Bronchial epithelial cell (primary cell): ENCODE results near the gene CRYBA1. TPM values are rescaled to one million over a fixed set of nuclear protein-coding genes. Genes with fewer than 3 reads are reported as not detected.

ENCODE experiments used
- DNase-seq: peaks from one replicate; pipeline ENCODE4 v3.0.0-alpha.2; 2010; ENCODE audit warnings: low read depth
- FAIRE-seq: peaks from 2 replicates; lab custom pipeline; 2011; peaks lifted over from hg19 to GRCh38; lab: Jason Lieb, UNC
- H3K27me3 ChIP-seq: 2 replicates; pipeline ENCODE4 v1.5.1; 2011; ENCODE audit warnings: low read length; ENCODE audit not compliant: control insufficient read depth, insufficient read depth
- H3K36me3 ChIP-seq: 2 replicates; pipeline ENCODE4 v1.5.1; 2011; ENCODE audit warnings: low read length; ENCODE audit not compliant: control insufficient read depth, insufficient read depth
- H3K4me3 ChIP-seq: 2 replicates; pipeline ENCODE4 v1.5.1; 2011; ENCODE audit warnings: mild to moderate bottlenecking, low read depth, low read length, control low read depth
- total RNA-seq: library from RNA; depleted of rRNA; stranded (reverse); fragments of >200 nt; gene quantifications from 2 replicates; pipeline ENCODE4 v1.2.1, GENCODE V29; 2014
- TF ChIP-seq, protein P1 (sequence below): IDR thresholded peaks from 2 replicates; pipeline ENCODE4 v1.5.1; 2011; ENCODE audit warnings: mild to moderate bottlenecking, moderate library complexity, low read length, control low read depth, inconsistent platforms; ENCODE audit not compliant: insufficient read depth, severe bottlenecking

Gene CRYBA1
- total RNA-seq, 1 donor from 2014 or later: not detected

DNA sequence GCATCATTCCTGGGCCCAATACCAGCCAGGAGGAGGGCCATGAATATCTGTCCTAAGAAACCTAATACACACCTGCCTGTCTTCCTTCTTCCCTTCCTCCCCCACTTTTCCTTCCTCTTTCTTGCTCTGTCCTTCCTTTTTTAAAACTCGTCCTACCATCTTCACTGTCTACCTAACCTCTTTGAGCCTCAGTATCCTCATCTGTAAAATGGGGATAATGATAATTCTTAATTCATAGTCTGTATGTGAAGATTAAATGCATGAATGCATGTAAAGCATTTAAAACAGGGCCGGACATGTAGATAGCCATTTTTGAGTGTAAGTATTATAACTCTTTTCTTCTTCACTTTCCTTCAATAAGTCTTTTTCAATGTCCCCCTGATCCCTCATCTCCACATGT, 560 bp downstream of the CRYBA1 start:
- H3K27me3 ChIP-seq: no peaks in the 10 kb centered on the region
- no peaks in the 10 kb centered on the region for H3K36me3 ChIP-seq
- H3K4me3 ChIP-seq: no peak overlapping the region
- no peak for FAIRE-seq
- TF ChIP-seq, protein P1, sequence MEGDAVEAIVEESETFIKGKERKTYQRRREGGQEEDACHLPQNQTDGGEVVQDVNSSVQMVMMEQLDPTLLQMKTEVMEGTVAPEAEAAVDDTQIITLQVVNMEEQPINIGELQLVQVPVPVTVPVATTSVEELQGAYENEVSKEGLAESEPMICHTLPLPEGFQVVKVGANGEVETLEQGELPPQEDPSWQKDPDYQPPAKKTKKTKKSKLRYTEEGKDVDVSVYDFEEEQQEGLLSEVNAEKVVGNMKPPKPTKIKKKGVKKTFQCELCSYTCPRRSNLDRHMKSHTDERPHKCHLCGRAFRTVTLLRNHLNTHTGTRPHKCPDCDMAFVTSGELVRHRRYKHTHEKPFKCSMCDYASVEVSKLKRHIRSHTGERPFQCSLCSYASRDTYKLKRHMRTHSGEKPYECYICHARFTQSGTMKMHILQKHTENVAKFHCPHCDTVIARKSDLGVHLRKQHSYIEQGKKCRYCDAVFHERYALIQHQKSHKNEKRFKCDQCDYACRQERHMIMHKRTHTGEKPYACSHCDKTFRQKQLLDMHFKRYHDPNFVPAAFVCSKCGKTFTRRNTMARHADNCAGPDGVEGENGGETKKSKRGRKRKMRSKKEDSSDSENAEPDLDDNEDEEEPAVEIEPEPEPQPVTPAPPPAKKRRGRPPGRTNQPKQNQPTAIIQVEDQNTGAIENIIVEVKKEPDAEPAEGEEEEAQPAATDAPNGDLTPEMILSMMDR: no peak
- no peak for DNase-seq

DNA sequence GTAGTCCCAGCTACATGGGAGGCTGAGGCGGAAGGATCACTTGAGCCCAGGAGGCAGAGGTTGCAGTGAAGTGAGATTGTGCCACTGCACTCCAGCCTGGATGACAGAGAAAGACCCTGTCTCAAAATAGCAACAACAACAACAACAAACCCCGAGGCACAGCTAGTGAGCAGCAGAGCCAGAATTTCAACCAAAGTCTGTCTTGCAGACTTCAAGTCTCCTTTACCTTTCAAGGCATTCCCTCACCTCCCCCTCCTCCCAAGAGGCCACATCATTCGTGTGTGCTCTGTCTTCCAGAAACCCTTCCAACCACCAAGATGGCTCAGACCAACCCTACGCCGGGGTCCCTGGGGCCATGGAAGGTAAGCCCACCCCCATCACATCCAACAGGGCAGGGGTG, 2.2 kb downstream of the CRYBA1 start:
- no peaks in the 10 kb centered on the region for H3K36me3 ChIP-seq
- TF ChIP-seq, protein P1: no peak
- H3K27me3 ChIP-seq: no peaks in the 10 kb centered on the region
- H3K4me3 ChIP-seq: no peak overlapping the region
- DNase-seq: no peak
- FAIRE-seq: no peak

DNA sequence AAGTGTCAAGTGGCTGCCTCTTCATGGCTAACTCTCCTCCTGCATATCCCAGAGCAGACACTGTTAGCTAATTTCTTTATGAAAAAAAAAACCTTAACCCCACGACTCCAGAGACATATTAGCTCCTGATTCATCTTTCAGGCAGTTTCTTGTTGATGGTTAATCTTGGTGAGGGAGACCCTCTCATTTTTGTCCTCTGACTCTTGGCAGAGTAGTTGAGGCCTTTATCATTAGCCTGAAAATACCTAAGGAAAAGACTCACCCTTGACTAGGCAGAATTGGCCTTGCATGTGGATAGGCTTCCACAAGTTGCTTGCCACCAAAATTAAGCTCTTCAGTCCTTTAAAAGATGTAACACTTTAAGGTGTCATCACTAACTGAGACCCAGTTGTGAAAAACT, 4.0 kb downstream of the CRYBA1 start:
- no peak for DNase-seq
- FAIRE-seq: no peak
- Histone ChIP-seq H3K36me3 (no peaks in the 10 kb centered on the region), H3K4me3 (no peak overlapping the region), H3K27me3 (no peaks in the 10 kb centered on the region)
- TF ChIP-seq, protein P1: no peak

DNA sequence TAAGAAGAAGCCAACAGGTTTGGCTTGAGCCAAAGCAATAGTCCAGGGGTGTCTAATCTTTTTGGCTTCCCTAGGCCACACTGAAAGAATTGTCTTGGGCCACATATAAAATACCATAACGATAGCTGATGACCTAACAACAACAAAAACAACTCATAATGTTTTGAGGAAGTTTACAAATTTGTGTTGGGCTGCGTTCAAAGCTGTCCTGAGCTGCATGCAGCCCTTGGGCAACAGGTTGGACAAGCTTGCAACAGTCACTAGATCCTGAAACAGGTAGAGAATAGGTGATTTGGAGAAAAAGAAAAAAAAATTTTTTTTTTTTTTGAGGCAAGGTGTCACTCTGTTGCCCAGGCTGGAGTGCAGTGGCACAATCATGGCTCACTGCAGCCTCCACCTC, 4.5 kb downstream of the CRYBA1 start:
- TF ChIP-seq, protein P1: no peak
- no peak for DNase-seq
- Histone ChIP-seq H3K27me3 (no peaks in the 10 kb centered on the region), H3K4me3 (no peak overlapping the region), H3K36me3 (no peaks in the 10 kb centered on the region)
- no peak for FAIRE-seq

DNA sequence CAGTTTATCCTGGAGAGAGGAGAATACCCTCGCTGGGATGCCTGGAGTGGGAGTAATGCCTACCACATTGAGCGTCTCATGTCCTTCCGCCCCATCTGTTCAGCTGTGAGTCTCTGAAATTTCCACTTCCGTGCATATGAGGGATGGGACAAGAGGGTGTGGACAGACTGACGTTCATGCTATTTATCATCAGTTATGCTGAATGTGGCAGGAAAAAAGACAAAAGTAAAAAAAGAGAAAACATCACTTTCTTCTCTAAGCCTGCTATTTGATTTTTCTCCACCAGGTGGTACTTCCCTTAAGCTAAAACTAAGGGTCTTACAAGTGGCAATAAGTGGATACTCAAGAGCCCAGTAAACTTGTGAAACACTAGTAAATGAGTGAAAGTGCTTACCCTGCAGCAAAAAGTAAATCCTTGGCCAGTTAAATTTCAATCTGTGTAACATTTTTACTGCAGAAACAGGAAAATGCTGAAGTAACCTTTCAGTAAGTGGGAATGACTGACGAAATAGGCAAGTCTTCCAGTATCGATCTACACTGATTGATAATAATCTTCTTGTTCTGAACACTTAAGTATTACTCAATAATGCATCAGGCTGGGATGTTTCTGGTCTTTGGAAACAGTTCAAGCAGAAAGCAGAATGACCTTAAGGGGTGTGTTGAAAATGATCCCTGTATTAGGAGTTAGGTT, 5.6 kb downstream of the CRYBA1 start:
- Histone ChIP-seq H3K27me3 (no peaks in the 10 kb centered on the region), H3K36me3 (no peaks in the 10 kb centered on the region), H3K4me3 (no peak overlapping the region)
- FAIRE-seq: no peak
- no peak for DNase-seq
- TF ChIP-seq, protein P1: no peak

DNA sequence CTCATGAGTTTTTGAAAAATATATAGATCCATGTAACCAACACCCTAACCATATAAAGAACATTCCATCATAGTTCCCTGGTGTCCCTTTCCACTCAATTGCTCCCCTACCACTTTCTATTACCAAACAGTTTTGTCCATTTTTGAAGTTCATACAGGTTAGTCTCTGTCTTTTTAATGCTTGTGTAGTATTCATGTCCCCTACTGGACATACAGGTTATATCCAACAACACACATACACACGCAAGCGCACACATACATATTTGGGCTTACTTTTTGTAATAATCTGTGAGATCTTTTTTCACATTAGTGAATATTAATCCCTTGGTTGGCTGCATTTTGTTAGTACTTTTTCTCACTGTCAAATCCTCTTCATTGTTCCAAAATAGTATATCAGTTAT, 6.4 kb downstream of the CRYBA1 start:
- no peaks in the 10 kb centered on the region for H3K27me3 ChIP-seq
- FAIRE-seq (no peak), DNase-seq (no peak)
- H3K36me3 ChIP-seq: no peaks in the 10 kb centered on the region
- TF ChIP-seq, protein P1: no peak
- H3K4me3 ChIP-seq: no peak overlapping the region
